Stimulated activated CD4-positive, alpha-beta T cell treated with anti-CD3 and anti-CD28 coated beads, Interleukin-1b, Interleukin-23, amount 100 ng/mL, for 24 hours (primary cell): ENCODE measurements around the gene ROPN1L.

Experiments used
- DNase-seq, 4 experiments: peaks; one replicate each; pipeline ENCODE4 v3.0.0-alpha.2; 2020; ENCODE audit warnings: low read depth in 4 of 4, low spot score in 1 of 4

The ROPN1L gene

GRCh38 chr5:10457682-10458574 is 16.2 kb downstream of the ROPN1L start:
- DNase-seq, result no peak

- no peak for DNase-seq
These were observed 17.7 kb downstream of the ROPN1L start for GRCh38 chr5:10459080-10460055.

GRCh38 chr5:10460252-10460906 is 18.7 kb downstream of the ROPN1L start:
- no peak for DNase-seq

- no peak for DNase-seq
These were observed 19.4 kb downstream of the ROPN1L start for GRCh38 chr5:10461041-10461440.

GRCh38 chr5:10461904-10462555 is 20.4 kb downstream of the ROPN1L start:
- no peak for DNase-seq

GRCh38 chr5:10463566-10463965 is 21.9 kb downstream of the ROPN1L start:
- DNase-seq, result no peak

- DNase-seq, result no peak
These were observed 22.5 kb downstream of the ROPN1L start for GRCh38 chr5:10464173-10464572.

- no peak for DNase-seq
These were observed 24.0 kb downstream of the ROPN1L start for GRCh38 chr5:10465726-10466125.

- no peak for DNase-seq
These were observed 24.9 kb downstream of the ROPN1L start for GRCh38 chr5:10466446-10467073.

- DNase-seq, result no peak
These were observed 25.9 kb downstream of the ROPN1L start for GRCh38 chr5:10467281-10468198.

GRCh38 chr5:10468256-10468655 is 26.6 kb downstream of the ROPN1L start:
- no peak for DNase-seq

- DNase-seq, result no peak
These were observed 27.8 kb downstream of the ROPN1L start for GRCh38 chr5:10469253-10470050.

- DNase-seq, result no peak
These were observed 29.0 kb downstream of the ROPN1L start for GRCh38 chr5:10470669-10471068.

- DNase-seq, result no peak
These were observed 30.0 kb downstream of the ROPN1L start for GRCh38 chr5:10471677-10472076.

- no peak for DNase-seq
These were observed 32.9 kb downstream of the ROPN1L start for GRCh38 chr5:10474521-10475075.

GRCh38 chr5:10475931-10476676 is 34.4 kb downstream of the ROPN1L start:
- no peak for DNase-seq

- DNase-seq, result no peak
These were observed 35.2 kb downstream of the ROPN1L start for GRCh38 chr5:10476878-10477277.
